Duodenal mucosa (tissue), 2 donors: ENCODE results near the gene DEAF1.

Experiments used
- H3K27ac ChIP-seq: one replicate; pipeline ENCODE4 v1.7.0; 2013; ENCODE audit warnings: low read depth, low read length
- H3K27me3 ChIP-seq, 2 donors: one replicate each; pipeline ENCODE4 v1.7.0; 2013; ENCODE audit warnings: low read length in 2 of 2, control low read depth in 1 of 2; ENCODE audit not compliant: insufficient read depth in 2 of 2, control insufficient read depth in 1 of 2
- H3K36me3 ChIP-seq, 2 donors: one replicate each; pipeline ENCODE4 v1.7.0; 2013; ENCODE audit warnings: low read length in 2 of 2, control low read depth in 1 of 2; ENCODE audit not compliant: insufficient read depth in 2 of 2, control insufficient read depth in 1 of 2
- H3K4me1 ChIP-seq, 2 donors: one replicate each; pipeline ENCODE4 v1.7.0; 2013; ENCODE audit warnings: low read length in 2 of 2, control low read depth in 1 of 2; ENCODE audit not compliant: insufficient read depth in 2 of 2, control insufficient read depth in 1 of 2
- H3K4me3 ChIP-seq, 2 donors: one replicate each; pipeline ENCODE4 v1.7.0; 2013; ENCODE audit warnings: low read length in 2 of 2, low read depth in 1 of 2
- H3K9ac ChIP-seq, 2 donors: one replicate each; pipeline ENCODE4 v1.7.0; 2013; ENCODE audit warnings: low read length in 2 of 2, low read depth in 1 of 2
- H3K9me3 ChIP-seq, 2 donors: one replicate each; pipeline ENCODE4 v1.7.0; 2013; ENCODE audit warnings: low read length in 2 of 2, control low read depth in 1 of 2; ENCODE audit not compliant: control insufficient read depth in 1 of 2

DEAF1 gene

GRCh38 chr11:699753-700152, 4.7 kb upstream of the DEAF1 start:
- H3K27me3 ChIP-seq = no peaks in the 10 kb centered on the region
- H3K36me3 ChIP-seq = peaks cover 5 to 37% of the 10 kb centered on the region in 2 donors
- peaks cover 27 to 31% of the 10 kb centered on the region in 2 donors for H3K4me1 ChIP-seq
- H3K9ac ChIP-seq = no peak overlapping the region
- no peak overlapping the region for H3K4me3 ChIP-seq
- H3K27ac ChIP-seq = no peak overlapping the region
- H3K9me3 ChIP-seq = no peaks in the 10 kb centered on the region

- peaks cover 22 to 27% of the 10 kb centered on the region in 2 donors for H3K4me1 ChIP-seq
- no peaks in the 10 kb centered on the region for H3K27me3 ChIP-seq
- H3K27ac ChIP-seq = no peak overlapping the region
- H3K9me3 ChIP-seq = no peaks in the 10 kb centered on the region
- H3K4me3 ChIP-seq = no peak overlapping the region
- peaks cover 5 to 37% of the 10 kb centered on the region in 2 donors for H3K36me3 ChIP-seq
- no peak overlapping the region for H3K9ac ChIP-seq
Observed at GRCh38 chr11:699116-699508, 4.1 kb upstream of the DEAF1 start.

- H3K27ac ChIP-seq = no peak overlapping the region
- peaks cover 22 to 27% of the 10 kb centered on the region in 2 donors for H3K4me1 ChIP-seq
- peak overlapping the region in 1 of 2 donors; percentile 3 for H3K9ac ChIP-seq
- H3K36me3 ChIP-seq = peaks cover 5 to 34% of the 10 kb centered on the region in 2 donors
- H3K9me3 ChIP-seq = no peaks in the 10 kb centered on the region
- H3K4me3 ChIP-seq = no peak overlapping the region
- H3K27me3 ChIP-seq = no peaks in the 10 kb centered on the region
Observed at GRCh38 chr11:698493-699115, 3.6 kb upstream of the DEAF1 start.

GRCh38 chr11:697811-698311, 2.8 kb upstream of the DEAF1 start:
- H3K9me3 ChIP-seq = no peaks in the 10 kb centered on the region
- H3K36me3 ChIP-seq = peaks cover 5 to 27% of the 10 kb centered on the region in 2 donors
- H3K4me3 ChIP-seq = no peak overlapping the region
- peaks cover 21 to 25% of the 10 kb centered on the region in 2 donors for H3K4me1 ChIP-seq
- peak overlapping the region in 1 of 2 donors; percentile 4 for H3K9ac ChIP-seq
- H3K27ac ChIP-seq = no peak overlapping the region
- H3K27me3 ChIP-seq = no peaks in the 10 kb centered on the region

- Histone ChIP-seq H3K4me1 (peaks cover 16 to 26% of the 10 kb centered on the region in 2 donors), H3K9me3 (no peaks in the 10 kb centered on the region), H3K36me3 (peaks cover 5 to 20% of the 10 kb centered on the region in 2 donors), H3K9ac (peak overlapping the region in 1 of 2 donors; percentile 4), H3K27me3 (no peaks in the 10 kb centered on the region), H3K27ac (peak overlapping the region; percentile 99), H3K4me3 (peak overlapping the region in 1 of 2 donors; percentile 85)
Observed at GRCh38 chr11:696955-697491, 2.0 kb upstream of the DEAF1 start.

- Histone ChIP-seq H3K27me3 (no peaks in the 10 kb centered on the region), H3K4me3 (peak within 1 kb of the TSS; percentile 75 to 85), H3K9ac (peak within 1 kb of the TSS; percentile 85 to 86), H3K27ac (peak within 1 kb of the TSS; percentile 99), H3K4me1 (peaks cover 16 to 38% of the 10 kb centered on the region in 2 donors), H3K36me3 (peaks cover 5 to 14% of the 10 kb centered on the region in 2 donors), H3K9me3 (no peaks in the 10 kb centered on the region)
Observed at GRCh38 chr11:695538-696248, 671 bp upstream of the DEAF1 start, which contains the start of gene TMEM80. TSS of gene TMEM80 (plus strand) at chr11:695816. CDS start at chr11:695828, 12 bp downstream.

- Histone ChIP-seq H3K36me3 (peaks cover 5 to 11% of the 10 kb centered on the region in 2 donors), H3K9ac (peak overlapping the region; percentile 67 to 85), H3K4me1 (peaks cover 16 to 41% of the 10 kb centered on the region in 2 donors), H3K27me3 (no peaks in the 10 kb centered on the region), H3K9me3 (no peaks in the 10 kb centered on the region), H3K27ac (peak overlapping the region; percentile 99), H3K4me3 (peak overlapping the region; percentile 75 to 85)
Observed at GRCh38 chr11:695288-695537, 191 bp upstream of the DEAF1 start.

GRCh38 chr11:693887-694562, 997 bp downstream of the DEAF1 start:
- Histone ChIP-seq H3K9me3 (no peaks in the 10 kb centered on the region), H3K27me3 (no peaks in the 10 kb centered on the region), H3K4me1 (peaks cover 16 to 41% of the 10 kb centered on the region in 2 donors), H3K27ac (no peak overlapping the region), H3K4me3 (peak overlapping the region in 1 of 2 donors; percentile 32), H3K9ac (peak overlapping the region in 1 of 2 donors; percentile 31), H3K36me3 (peaks cover 3 to 10% of the 10 kb centered on the region in 2 donors)

GRCh38 chr11:693415-693831, 1.6 kb downstream of the DEAF1 start:
- H3K9me3 ChIP-seq = no peaks in the 10 kb centered on the region
- H3K27me3 ChIP-seq = no peaks in the 10 kb centered on the region
- H3K27ac ChIP-seq = no peak overlapping the region
- H3K9ac ChIP-seq = peak overlapping the region in 1 of 2 donors; percentile 31
- H3K36me3 ChIP-seq = peaks cover 3 to 12% of the 10 kb centered on the region in 2 donors
- H3K4me1 ChIP-seq = peaks cover 16 to 41% of the 10 kb centered on the region in 2 donors
- H3K4me3 ChIP-seq = peak overlapping the region in 1 of 2 donors; percentile 32
